HepG2 (cell line): ENCODE results near the gene GPR62. TPM values are rescaled to one million over a fixed set of nuclear protein-coding genes. Genes with fewer than 3 reads are reported as not detected.

Experiments
- ADNP ChIP-seq: sonication (generic); formaldehyde crosslinking; IDR thresholded peaks from 2 replicates; pipeline ENCODE4 v1.4.0; 2020; ENCODE audit warnings: missing genetic modification reagents
- AHR ChIP-seq: IDR thresholded peaks from 2 replicates; pipeline ENCODE4 v1.6.1; 2018; ENCODE audit warnings: missing genetic modification reagents, missing compliant biosample characterization
- ATAD3A ChIP-seq: sonication (generic); formaldehyde crosslinking; IDR thresholded peaks from 2 replicates; pipeline ENCODE4 v1.4.0; 2020; ENCODE audit warnings: missing genetic modification reagents
- CENPT ChIP-seq: sonication (generic); formaldehyde crosslinking; IDR thresholded peaks from 2 replicates; pipeline ENCODE4 v1.8.0; 2022; ENCODE audit warnings: low read depth, mild to moderate bottlenecking, moderate library complexity, missing genetic modification reagents
- EZH2 ChIP-seq: conservative IDR thresholded peaks from 2 replicates; pipeline ENCODE4 v1.6.1; 2012; ENCODE audit warnings: mild to moderate bottlenecking, low read depth, low read length, moderate library complexity
- GATAD1 ChIP-seq: IDR thresholded peaks from 2 replicates; pipeline ENCODE4 v1.6.1; 2016; ENCODE audit warnings: missing genetic modification reagents, missing compliant biosample characterization
- HNF4A ChIP-seq: sonication (generic); formaldehyde crosslinking; IDR thresholded peaks from 2 replicates; pipeline ENCODE4 v1.4.0; 2020; ENCODE audit warnings: missing genetic modification reagents
- IRX3 ChIP-seq: sonication (generic); formaldehyde crosslinking; IDR thresholded peaks from 2 replicates; pipeline ENCODE4 v1.8.1; 2023; ENCODE audit warnings: mild to moderate bottlenecking, low read depth, missing genetic modification reagents, borderline replicate concordance
- JARID2 ChIP-seq: sonication (generic); formaldehyde crosslinking; IDR thresholded peaks from 2 replicates; pipeline ENCODE4 v1.8.1; 2023; ENCODE audit warnings: missing genetic modification reagents, inconsistent platforms; ENCODE audit not compliant: insufficient replicate concordance
- KDM3A ChIP-seq: IDR thresholded peaks from 2 replicates; pipeline ENCODE4 v1.6.1; 2018; ENCODE audit warnings: low read depth, missing compliant biosample characterization
- LRRFIP1 ChIP-seq: sonication (generic); formaldehyde crosslinking; conservative IDR thresholded peaks from 2 replicates; pipeline ENCODE4 v1.4.0; 2020; ENCODE audit warnings: missing genetic modification reagents
- MAFK ChIP-seq, 2 experiments: IDR thresholded peaks in 1 of 2; conservative IDR thresholded peaks in 1 of 2; 2 replicates each; pipeline ENCODE4 v1.6.1; 2011; ENCODE audit warnings: improper control_type of control experiment in 2 of 2, low read length in 2 of 2
- MTA1 ChIP-seq: sonication (generic); formaldehyde crosslinking; IDR thresholded peaks from 2 replicates; pipeline ENCODE4 v1.4.0; 2020; ENCODE audit warnings: missing genetic modification reagents, mild to moderate bottlenecking, borderline replicate concordance
- ONECUT2 ChIP-seq: sonication (generic); formaldehyde crosslinking; IDR thresholded peaks from 2 replicates; pipeline ENCODE4 v1.4.0; 2020; ENCODE audit warnings: missing genetic modification reagents
- PATZ1 ChIP-seq: sonication (generic); formaldehyde crosslinking; IDR thresholded peaks from 2 replicates; pipeline ENCODE4 v1.4.0; 2020; ENCODE audit warnings: missing genetic modification reagents
- SAP130 ChIP-seq: IDR thresholded peaks from 2 replicates; pipeline ENCODE4 v1.6.1; 2016; ENCODE audit warnings: low read depth
- TFDP2 ChIP-seq: sonication (generic); formaldehyde crosslinking; IDR thresholded peaks from 2 replicates; pipeline ENCODE4 v1.4.0; 2020; ENCODE audit warnings: missing genetic modification reagents
- ZBTB25 ChIP-seq: IDR thresholded peaks from 2 replicates; pipeline ENCODE4 v1.6.1; 2018; ENCODE audit warnings: missing genetic modification reagents
- ZBTB38 ChIP-seq: sonication (generic); formaldehyde crosslinking; IDR thresholded peaks from 2 replicates; pipeline ENCODE4 v1.5.1; 2020; ENCODE audit warnings: mild to moderate bottlenecking, missing genetic modification reagents
- ZBTB8A ChIP-seq: sonication (generic); formaldehyde crosslinking; IDR thresholded peaks from 2 replicates; pipeline ENCODE4 v1.4.0; 2020; ENCODE audit warnings: mild to moderate bottlenecking, low read depth, missing genetic modification reagents, borderline replicate concordance
- ZNF691 ChIP-seq: sonication (generic); formaldehyde crosslinking; IDR thresholded peaks from 2 replicates; pipeline ENCODE4 v1.4.0; 2020; ENCODE audit warnings: missing genetic modification reagents, low read depth, mild to moderate bottlenecking, borderline replicate concordance
- ZNF772 ChIP-seq: sonication (generic); formaldehyde crosslinking; IDR thresholded peaks from 2 replicates; pipeline ENCODE4 v1.5.0; 2020; ENCODE audit warnings: mild to moderate bottlenecking, missing genetic modification reagents
- ZSCAN25 ChIP-seq: sonication (generic); formaldehyde crosslinking; IDR thresholded peaks from 2 replicates; pipeline ENCODE4 v1.8.0; 2022; ENCODE audit warnings: mild to moderate bottlenecking, missing genetic modification reagents
- polyA plus RNA-seq, 8 experiments: library from polyadenylated mRNA; depleted of rRNA in 3 of 8; stranded (reverse) in 7 of 8; unstranded in 1 of 8; fragments of >200 nt; fragmentation: Illumina TruSeq in 4 of 8; extraction: Trizol in 4 of 8; gene quantifications; 2 replicates each; pipeline versions ENCODE4 v1.2.1 to v1.2.3, GENCODE V29; 2011 to 2016; ENCODE audit warnings: low read depth in 4 of 8, missing spikeins in 1 of 8, mixed read lengths in 1 of 8; ENCODE audit not compliant: insufficient read depth in 1 of 8
- total RNA-seq, 5 experiments: library from RNA; depleted of rRNA; stranded (reverse); fragments of >200 nt; fragmentation: Illumina TruSeq; extraction: Trizol; gene quantifications; 2 replicates each; pipeline ENCODE4 v1.2.3, GENCODE V29; 2016; ENCODE audit warnings: low read depth in 1 of 5

Gene GPR62
- total and polyA plus RNA-seq, 2 of the 13 experiments (the other 11 are each of a cell fraction or from before 2014, with no cell fraction given) = not detected

GRCh38 chr3:52001443-52001974 is 46.3 kb downstream of the GPR62 start (continued):
- no peak for TF ChIP-seq LRRFIP1 (CRISPR knock-in tag)
- TF ChIP-seq ZBTB38 = 0 out of 2 replicates have a peak, but pooled peaks have one; percentile 13
- TF ChIP-seq HNF4A (CRISPR knock-in tag) = no peak
- TF ChIP-seq PATZ1 (CRISPR knock-in tag) = peak; percentile 80
- TF ChIP-seq ZNF691 (CRISPR knock-in tag) = peak; percentile 84; the same call in 1 of the 2 replicates
- no peak for TF ChIP-seq MAFK (conservative IDR thresholded peaks at IDR 0.05 in 1 of 2, IDR thresholded peaks at IDR 0.05 in 1 of 2; ENCODE audit: low read length in 2 of 2)
- no peak for TF ChIP-seq ATAD3A
- TF ChIP-seq ZBTB8A (CRISPR knock-in tag) = no peak
- TF ChIP-seq ZBTB25 = 0 out of 2 replicates have a peak, but pooled peaks have one; percentile 20
- peak; percentile 44 for TF ChIP-seq SAP130 (CRISPR knock-in tag)
- TF ChIP-seq ZNF772 (CRISPR knock-in tag) = 0 out of 2 replicates have a peak, but pooled peaks have one; percentile 25
- TF ChIP-seq AHR (CRISPR knock-in tag) = 0 out of 2 replicates have a peak, but pooled peaks have one; percentile 49
- TF ChIP-seq MTA1 (CRISPR knock-in tag) = peak; percentile 71; the same call in 1 of the 2 replicates
- peak; percentile 60 for TF ChIP-seq JARID2 (CRISPR knock-in tag)
- TF ChIP-seq ZSCAN25 (CRISPR knock-in tag) = peak; percentile 28; the same call in 1 of the 2 replicates
- TF ChIP-seq ONECUT2 (CRISPR knock-in tag) = no peak
- peak; percentile 49 for TF ChIP-seq TFDP2 (CRISPR knock-in tag)
- peak; percentile 69 for TF ChIP-seq GATAD1 (CRISPR knock-in tag)
- no peak for TF ChIP-seq ADNP (CRISPR knock-in tag)
- peak; percentile 94 for TF ChIP-seq KDM3A (CRISPR knock-in tag)
- TF ChIP-seq EZH2 = no peak
- TF ChIP-seq IRX3 = no peak
- no peak for TF ChIP-seq CENPT (CRISPR knock-in tag)
